Neuronal stem cell (in vitro differentiated cells): ENCODE data around the gene RB1.

Source experiments
- DNase-seq: peaks from one replicate; pipeline ENCODE4 v3.0.0-alpha.2; 2013; ENCODE audit warnings: low spot score
- H2AFZ ChIP-seq: one replicate; pipeline ENCODE4 v1.6.1; 2013; ENCODE audit warnings: mild to moderate bottlenecking, low read length, inconsistent platforms
- H2AK5ac ChIP-seq: 2 replicates; pipeline ENCODE4 v1.6.1; 2013; ENCODE audit warnings: low read depth, mild to moderate bottlenecking, inconsistent platforms, low read length, moderate library complexity, mixed read lengths
- H2BK120ac ChIP-seq: 2 replicates; pipeline ENCODE4 v1.6.1; 2013; ENCODE audit warnings: low read depth, mild to moderate bottlenecking, inconsistent platforms, low read length, moderate library complexity, mixed read lengths
- H2BK12ac ChIP-seq: one replicate; pipeline ENCODE4 v1.6.1; 2013; ENCODE audit warnings: low read length, inconsistent platforms
- H2BK15ac ChIP-seq: 2 replicates; pipeline ENCODE4 v1.6.1; 2013; ENCODE audit warnings: mild to moderate bottlenecking, low read length, inconsistent platforms, mixed read lengths
- H2BK5ac ChIP-seq: one replicate; pipeline ENCODE4 v1.6.1; 2013; ENCODE audit warnings: inconsistent platforms, mild to moderate bottlenecking, low read length, moderate library complexity
- H3K14ac ChIP-seq: one replicate; pipeline ENCODE4 v1.6.1; 2013; ENCODE audit warnings: low read length, inconsistent platforms
- H3K18ac ChIP-seq: 2 replicates; pipeline ENCODE4 v1.6.1; 2013; ENCODE audit warnings: low read length, inconsistent platforms
- H3K23ac ChIP-seq: 2 replicates; pipeline ENCODE4 v1.6.1; 2013; ENCODE audit warnings: low read depth, mild to moderate bottlenecking, mixed read lengths, low read length, inconsistent platforms; ENCODE audit not compliant: poor library complexity
- H3K27ac ChIP-seq: replicated peaks from 3 replicates; pipeline ENCODE4 v1.5.1; 2013; ENCODE audit warnings: low read length, inconsistent platforms
- H3K27me3 ChIP-seq, 3 experiments: 2 replicates each; pipeline ENCODE4 v1.6.1; 2013; ENCODE audit warnings: low read length in 3 of 3, mild to moderate bottlenecking in 2 of 3, inconsistent platforms in 1 of 3, low read depth in 1 of 3, mixed read lengths in 1 of 3, moderate library complexity in 1 of 3; ENCODE audit not compliant: control insufficient read depth in 3 of 3, insufficient read depth in 3 of 3
- H3K36me3 ChIP-seq, 2 donors: replicated peaks in 1 of 2; 2 replicates each; pipeline ENCODE4 v1.6.1; 2013; ENCODE audit warnings: low read length in 2 of 2; ENCODE audit not compliant: control insufficient read depth in 2 of 2, insufficient read depth in 2 of 2
- H3K4ac ChIP-seq: 2 replicates; pipeline ENCODE4 v1.6.1; 2013; ENCODE audit warnings: inconsistent platforms, mild to moderate bottlenecking, low read length, moderate library complexity
- H3K4me1 ChIP-seq, 2 donors: 1 replicate in 1 of 2; 2 replicates in 1 of 2; pipeline ENCODE4 v1.6.1; 2013; ENCODE audit warnings: low read length in 2 of 2, low read depth in 1 of 2; ENCODE audit not compliant: control insufficient read depth in 2 of 2, insufficient read depth in 1 of 2
- H3K4me2 ChIP-seq: one replicate; pipeline ENCODE4 v1.6.1; 2013; ENCODE audit warnings: mild to moderate bottlenecking, low read length, inconsistent platforms; ENCODE audit not compliant: insufficient read depth, poor library complexity, severe bottlenecking
- H3K4me3 ChIP-seq, 2 donors: 2 replicates each; pipeline ENCODE4 v1.5.1; 2013; ENCODE audit warnings: low read length in 2 of 2, mild to moderate bottlenecking in 2 of 2, inconsistent platforms in 1 of 2, moderate library complexity in 1 of 2
- H3K79me1 ChIP-seq: one replicate; pipeline ENCODE4 v1.6.1; 2013; ENCODE audit warnings: low read depth, mild to moderate bottlenecking, inconsistent platforms, low read length, moderate library complexity
- H3K9ac ChIP-seq: one replicate; pipeline ENCODE4 v1.6.1; 2013; ENCODE audit warnings: mild to moderate bottlenecking, low read depth, low read length, inconsistent platforms; ENCODE audit not compliant: poor library complexity
- H3K9me3 ChIP-seq, 2 donors: replicated peaks in 1 of 2; 2 replicates each; pipeline versions ENCODE3 to v1.6.1; 2013; ENCODE audit warnings: low read length in 2 of 2, mild to moderate bottlenecking in 2 of 2, inconsistent platforms in 1 of 2, low read depth in 1 of 2, mixed read lengths in 1 of 2, moderate library complexity in 1 of 2; ENCODE audit not compliant: control insufficient read depth in 2 of 2, insufficient read depth in 1 of 2
- H4K8ac ChIP-seq: one replicate; pipeline ENCODE4 v1.6.1; 2013; ENCODE audit warnings: low read depth, mild to moderate bottlenecking, inconsistent platforms, low read length, moderate library complexity
- H4K91ac ChIP-seq: one replicate; pipeline ENCODE4 v1.6.1; 2013; ENCODE audit warnings: low read length, low read depth, mild to moderate bottlenecking, inconsistent platforms; ENCODE audit not compliant: poor library complexity
- WGBS, 2 donors: extraction: QIAGEN DNeasy Blood & Tissue Kit; methylation state at CpG; one replicate each; pipeline ENCODE4 v1.1.7; 2013; ENCODE audit warnings: missing lambda C conversion rate in 2 of 2, mixed read lengths in 1 of 2; ENCODE audit not compliant: insufficient read length in 2 of 2, insufficient replicate concordance in 1 of 2; ENCODE audit errors: extremely low coverage in 2 of 2; 5-methylcytosine and 5-hydroxymethylcytosine counted together

The RB1 gene

DNA sequence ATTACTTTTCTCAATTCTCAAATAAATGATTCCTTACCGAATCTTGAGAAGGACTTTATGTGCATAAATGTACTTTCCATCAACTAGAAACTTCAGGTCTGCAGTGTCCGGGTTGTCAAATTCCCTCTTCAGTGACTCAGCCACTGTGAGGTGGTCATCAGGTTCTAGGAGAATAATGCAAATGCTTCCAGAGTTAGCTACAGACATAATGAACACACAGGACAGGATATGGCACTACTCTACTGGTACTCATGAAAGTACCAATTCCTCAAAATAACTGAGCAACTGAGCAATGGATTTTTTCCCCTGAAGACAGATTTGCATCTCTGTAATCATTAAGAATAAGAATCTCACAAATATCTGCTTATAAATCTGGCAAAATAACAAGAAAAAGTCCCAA lies 198.2 kb downstream of the RB1 start:
- Histone ChIP-seq H2AFZ (no peak overlapping the region), H4K91ac (no peak overlapping the region), H3K4me1 (peaks cover 0 to 2% of the 10 kb centered on the region in 2 donors), H3K79me1 (no peaks in the 10 kb centered on the region), H2BK120ac (no peak overlapping the region), H3K4me2 (no peak overlapping the region), H2AK5ac (no peak overlapping the region), H3K18ac (no peak overlapping the region), H3K9me3 (no peaks in the 10 kb centered on the region), H3K23ac (no peak overlapping the region), H3K36me3 (peaks cover 1 to 23% of the 10 kb centered on the region in 2 donors), H4K8ac (no peak overlapping the region), H3K27ac (no peak overlapping the region), H2BK15ac (no peak overlapping the region), H3K27me3 (no peaks in the 10 kb centered on the region), H3K14ac (no peak overlapping the region), H2BK5ac (no peak overlapping the region), H3K4me3 (no peak overlapping the region), H3K9ac (no peak overlapping the region), H2BK12ac (no peak overlapping the region), H3K4ac (no peak overlapping the region)
- DNase-seq = no peak
- WGBS, 2 donors = no CpG with 5 or more reads among the region's 2 CpGs

DNA sequence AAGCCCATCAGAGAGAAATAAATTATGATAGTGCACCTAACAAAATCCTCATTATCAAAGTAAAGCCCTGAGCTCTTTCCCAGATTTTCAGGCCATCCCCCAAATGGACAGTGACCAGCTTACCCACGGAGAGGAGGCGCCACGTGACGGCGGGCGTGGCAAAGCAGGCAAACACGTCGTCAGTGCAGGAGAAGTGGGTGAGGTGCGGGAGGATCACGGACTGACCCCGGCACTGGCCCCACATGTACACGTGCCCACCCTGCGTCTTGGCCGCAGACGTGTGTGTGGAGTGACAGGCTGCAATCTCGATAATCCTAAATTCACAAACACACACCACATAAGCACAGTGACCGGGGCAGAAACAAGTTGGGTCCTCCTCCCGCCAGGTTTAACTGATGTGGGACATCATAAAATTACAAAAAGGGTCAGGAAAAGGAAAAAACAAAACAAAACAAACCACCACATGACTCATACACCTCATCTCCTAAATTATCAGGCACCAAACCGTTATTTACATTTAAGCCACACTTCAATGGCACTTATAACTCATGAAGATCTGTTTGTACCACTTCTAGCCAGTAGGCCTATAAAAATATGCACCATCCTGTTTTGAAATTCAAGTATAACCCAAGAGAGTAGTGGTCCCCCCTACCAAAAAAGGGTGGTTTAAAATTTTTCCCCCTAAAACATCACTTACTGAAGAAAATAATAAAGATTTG lies 199.2 kb downstream of the RB1 start:
- Histone ChIP-seq H2AFZ (no peak overlapping the region), H3K4ac (no peak overlapping the region), H2BK12ac (no peak overlapping the region), H3K79me1 (no peaks in the 10 kb centered on the region), H2BK120ac (no peak overlapping the region), H3K27ac (no peak overlapping the region), H3K27me3 (no peaks in the 10 kb centered on the region), H3K18ac (no peak overlapping the region), H3K9me3 (no peaks in the 10 kb centered on the region), H2BK15ac (no peak overlapping the region), H3K23ac (no peak overlapping the region), H3K4me3 (no peak overlapping the region), H3K4me2 (no peak overlapping the region), H2BK5ac (no peak overlapping the region), H3K14ac (no peak overlapping the region), H3K9ac (no peak overlapping the region), H2AK5ac (no peak overlapping the region), H4K8ac (no peak overlapping the region), H3K36me3 (peaks cover 1 to 23% of the 10 kb centered on the region in 2 donors), H4K91ac (no peak overlapping the region), H3K4me1 (no peaks in the 10 kb centered on the region)
- DNase-seq = no peak
- WGBS, 2 donors = no CpG with 5 or more reads among the region's 19 CpGs

DNA sequence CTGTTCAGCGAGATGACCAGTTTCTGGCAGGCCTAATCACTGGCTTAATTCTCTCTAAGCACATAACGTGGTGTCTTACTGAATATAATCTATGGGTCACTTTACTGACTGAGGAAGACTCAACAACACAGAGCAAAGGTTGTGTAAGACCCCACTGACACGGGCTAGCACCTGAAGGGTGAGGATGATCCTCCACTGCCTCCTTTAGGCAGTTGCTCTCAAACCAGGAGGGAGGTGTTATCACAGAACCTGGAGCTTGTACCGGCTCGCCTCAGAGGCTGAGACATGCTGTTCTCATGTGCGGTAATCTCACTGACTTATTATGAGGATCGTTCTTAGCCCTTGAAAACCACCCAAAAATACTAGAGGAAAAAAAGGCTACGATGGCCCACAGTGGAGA lies 201.1 kb downstream of the RB1 start:
- no peak overlapping the region for H3K4ac ChIP-seq
- no peak overlapping the region for H3K4me2 ChIP-seq
- H3K4me1 ChIP-seq = no peaks in the 10 kb centered on the region
- no peak overlapping the region for H3K9ac ChIP-seq
- DNase-seq = no peak
- no peak overlapping the region for H4K8ac ChIP-seq
- no peak overlapping the region for H3K27ac ChIP-seq
- no peak overlapping the region for H2AFZ ChIP-seq
- H3K9me3 ChIP-seq = no peaks in the 10 kb centered on the region
- H2BK12ac ChIP-seq = no peak overlapping the region
- H3K27me3 ChIP-seq = no peaks in the 10 kb centered on the region
- H2BK15ac ChIP-seq = no peak overlapping the region
- no peak overlapping the region for H3K18ac ChIP-seq
- no peak overlapping the region for H4K91ac ChIP-seq
- WGBS, 2 donors = no CpG with 5 or more reads among the region's 8 CpGs
- H2AK5ac ChIP-seq = no peak overlapping the region
- no peak overlapping the region for H3K4me3 ChIP-seq
- no peak overlapping the region for H3K14ac ChIP-seq
- no peak overlapping the region for H2BK120ac ChIP-seq
- no peaks in the 10 kb centered on the region for H3K79me1 ChIP-seq
- peaks cover 3 to 21% of the 10 kb centered on the region in 2 donors for H3K36me3 ChIP-seq
- H3K23ac ChIP-seq = no peak overlapping the region
- H2BK5ac ChIP-seq = no peak overlapping the region

DNA sequence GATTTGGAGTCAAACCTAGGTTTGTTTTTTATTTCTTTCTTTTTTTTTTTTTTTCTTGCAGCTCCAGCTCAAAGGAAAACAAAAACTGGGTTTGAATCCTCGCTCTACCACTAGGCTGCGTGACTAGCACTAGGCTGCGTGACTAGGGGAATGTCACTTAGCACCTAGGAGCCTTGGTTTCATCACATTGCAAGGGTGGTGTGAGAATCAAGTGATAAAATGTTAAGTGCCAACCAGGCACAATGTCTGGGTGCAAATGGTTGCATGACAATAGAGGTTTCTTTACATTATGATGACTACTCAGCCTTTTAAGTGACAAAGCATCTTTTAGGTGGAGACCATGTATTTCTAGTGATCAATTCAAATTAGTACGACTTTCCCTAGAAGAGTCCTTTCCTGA lies 201.5 kb downstream of the RB1 start:
- H3K14ac ChIP-seq = no peak overlapping the region
- H3K27me3 ChIP-seq = no peaks in the 10 kb centered on the region
- H3K4me2 ChIP-seq = no peak overlapping the region
- no peak overlapping the region for H2BK5ac ChIP-seq
- H3K4ac ChIP-seq = no peak overlapping the region
- no peak overlapping the region for H2BK12ac ChIP-seq
- no peak overlapping the region for H4K8ac ChIP-seq
- no CpG with 5 or more reads among the region's 4 CpGs for WGBS, 2 donors
- H3K9ac ChIP-seq = no peak overlapping the region
- H2AFZ ChIP-seq = no peak overlapping the region
- no peak overlapping the region for H2BK15ac ChIP-seq
- H3K4me1 ChIP-seq = no peaks in the 10 kb centered on the region
- no peak overlapping the region for H4K91ac ChIP-seq
- DNase-seq = no peak
- H2BK120ac ChIP-seq = no peak overlapping the region
- H3K79me1 ChIP-seq = no peaks in the 10 kb centered on the region
- H2AK5ac ChIP-seq = no peak overlapping the region
- no peak overlapping the region for H3K23ac ChIP-seq
- no peak overlapping the region for H3K18ac ChIP-seq
- H3K4me3 ChIP-seq = no peak overlapping the region
- no peak overlapping the region for H3K27ac ChIP-seq
- H3K36me3 ChIP-seq = peaks cover 3 to 20% of the 10 kb centered on the region in 2 donors
- no peaks in the 10 kb centered on the region for H3K9me3 ChIP-seq
